ENCODE data around the gene PRCD.

The PRCD gene

DNA sequence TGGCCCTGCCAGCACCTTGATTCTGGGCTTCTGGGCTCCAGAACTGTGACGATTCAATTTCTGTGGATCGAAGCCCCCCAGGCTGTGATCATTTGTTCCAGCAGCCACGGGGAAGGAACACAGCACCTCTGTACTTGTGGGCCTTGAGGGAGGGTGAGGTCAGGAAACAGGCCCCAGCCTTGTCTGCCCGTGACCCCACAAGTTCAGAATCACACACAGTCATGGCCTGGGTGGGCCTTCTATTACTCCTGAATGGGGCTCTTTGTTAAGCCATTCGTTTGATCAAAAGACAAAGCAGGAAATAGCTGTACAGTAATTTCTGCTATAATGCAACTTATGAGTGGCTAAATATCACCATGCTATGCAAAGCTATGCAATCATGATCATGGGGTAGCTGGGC lies 35.7 kb downstream of the PRCD start:
- DNase-seq = no peak

DNA sequence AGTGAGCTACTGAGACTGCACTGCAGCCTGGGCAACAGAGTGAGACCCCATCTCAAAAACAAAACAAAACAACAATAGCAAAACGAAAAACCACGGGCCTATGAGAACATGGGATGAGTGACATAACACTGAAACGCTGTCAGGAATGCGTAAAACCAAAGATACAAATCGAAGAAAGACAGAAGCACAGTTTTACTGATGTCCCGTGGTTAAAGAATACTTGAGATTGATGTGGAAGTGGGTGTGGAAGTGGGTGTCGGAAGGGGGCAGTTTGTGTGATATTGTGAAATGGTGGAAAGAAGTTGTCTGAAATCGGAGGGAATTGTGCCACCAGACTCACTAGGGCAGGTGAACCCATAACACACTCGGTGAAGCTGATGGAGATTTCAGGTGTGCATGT lies 36.3 kb downstream of the PRCD start:
- no peak for DNase-seq

DNA sequence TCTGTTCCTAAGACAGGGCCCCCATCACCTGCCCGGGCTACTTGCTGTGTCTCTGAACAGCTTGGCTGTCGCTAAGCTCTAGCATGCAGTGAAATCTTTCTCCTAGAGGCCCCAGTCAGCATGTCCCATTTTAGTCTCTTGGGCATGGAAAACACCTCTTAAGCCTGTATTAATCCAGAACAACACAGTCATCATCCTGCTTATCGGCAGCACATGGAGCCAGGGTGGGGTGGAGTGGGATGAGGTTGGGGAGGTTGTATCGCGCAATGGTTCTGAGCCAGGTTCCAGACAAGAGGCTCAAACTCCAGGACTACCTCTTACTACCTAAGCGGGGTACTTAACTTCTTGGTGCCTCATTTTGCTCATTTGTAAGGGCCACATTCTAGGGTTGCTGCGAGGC lies 38.0 kb downstream of the PRCD start:
- no peak for DNase-seq

DNA sequence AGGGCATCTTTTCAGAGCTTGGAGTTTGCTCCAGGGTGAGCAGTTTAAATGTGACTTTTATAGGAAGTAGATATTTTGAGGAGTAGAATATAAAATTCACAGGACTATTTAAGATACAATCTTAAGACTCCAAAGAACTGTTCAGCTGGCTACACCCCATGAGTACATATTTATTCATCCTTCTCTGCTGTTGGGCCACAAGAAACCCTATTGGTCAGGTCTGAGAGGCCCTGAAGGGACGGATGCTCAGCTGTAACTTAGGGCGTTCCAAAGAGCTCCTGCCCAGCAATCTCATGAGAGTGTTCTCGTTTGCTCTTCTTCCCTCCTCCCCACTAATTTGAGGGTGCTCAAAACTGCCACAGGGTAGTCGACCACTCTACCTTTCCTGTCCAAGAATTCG lies 38.5 kb downstream of the PRCD start:
- no peak for DNase-seq

DNA sequence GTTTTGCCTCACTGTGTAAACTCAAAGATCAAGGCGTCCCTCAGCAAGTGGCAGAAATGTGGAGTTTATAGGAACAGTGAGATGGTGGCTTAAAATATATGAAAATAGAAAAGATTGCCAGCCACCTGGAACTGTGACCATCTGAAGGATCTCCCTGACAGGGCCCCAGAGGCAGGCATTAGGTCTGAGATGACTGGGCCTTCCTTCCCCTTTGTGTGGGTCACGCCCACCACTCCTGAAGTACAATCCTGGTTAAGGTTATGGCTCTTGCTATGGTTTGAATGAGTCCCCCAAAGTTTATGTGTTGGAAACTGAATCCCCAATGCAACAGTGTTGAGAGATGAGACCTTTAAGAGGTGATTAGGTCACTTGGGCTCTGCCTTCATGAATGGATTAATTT lies 39.4 kb downstream of the PRCD start:
- DNase-seq = no peak

GRCh38 chr17:76581515-76581914 lies 41.7 kb downstream of the PRCD start:
- no peak for DNase-seq

- no peak for DNase-seq
These were observed 42.8 kb downstream of the PRCD start for GRCh38 chr17:76582660-76583059.

DNA sequence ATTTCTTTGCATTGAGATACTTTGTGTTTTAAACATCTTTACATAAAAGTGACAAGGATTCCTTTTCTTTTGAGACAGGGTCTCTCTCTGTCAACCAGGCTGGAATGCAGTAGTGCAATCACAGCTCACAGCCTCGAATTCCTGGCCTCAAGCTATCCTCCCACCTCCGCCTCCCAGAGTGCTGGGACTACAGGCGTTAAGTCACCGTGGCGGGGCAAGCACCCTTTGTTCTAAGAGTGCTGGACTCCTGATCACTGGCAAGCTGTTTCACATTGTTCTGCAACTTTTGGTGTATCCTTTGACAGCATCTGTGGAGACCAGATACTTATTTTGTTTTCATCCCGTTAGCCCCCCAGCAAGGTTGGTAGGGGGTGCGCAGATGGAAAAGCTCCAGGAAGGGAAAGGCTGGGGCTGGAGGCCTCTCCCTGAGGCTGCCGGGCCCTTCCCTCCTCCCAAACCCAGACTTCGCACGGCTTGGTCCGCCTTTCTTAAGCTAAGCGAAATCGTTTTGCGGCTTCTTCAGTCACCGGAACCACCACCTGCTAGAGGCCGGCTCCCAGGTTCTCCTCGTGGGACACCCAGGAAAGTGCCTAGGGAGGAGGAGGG lies 44.7 kb downstream of the PRCD start:
- no peak for DNase-seq

DNA sequence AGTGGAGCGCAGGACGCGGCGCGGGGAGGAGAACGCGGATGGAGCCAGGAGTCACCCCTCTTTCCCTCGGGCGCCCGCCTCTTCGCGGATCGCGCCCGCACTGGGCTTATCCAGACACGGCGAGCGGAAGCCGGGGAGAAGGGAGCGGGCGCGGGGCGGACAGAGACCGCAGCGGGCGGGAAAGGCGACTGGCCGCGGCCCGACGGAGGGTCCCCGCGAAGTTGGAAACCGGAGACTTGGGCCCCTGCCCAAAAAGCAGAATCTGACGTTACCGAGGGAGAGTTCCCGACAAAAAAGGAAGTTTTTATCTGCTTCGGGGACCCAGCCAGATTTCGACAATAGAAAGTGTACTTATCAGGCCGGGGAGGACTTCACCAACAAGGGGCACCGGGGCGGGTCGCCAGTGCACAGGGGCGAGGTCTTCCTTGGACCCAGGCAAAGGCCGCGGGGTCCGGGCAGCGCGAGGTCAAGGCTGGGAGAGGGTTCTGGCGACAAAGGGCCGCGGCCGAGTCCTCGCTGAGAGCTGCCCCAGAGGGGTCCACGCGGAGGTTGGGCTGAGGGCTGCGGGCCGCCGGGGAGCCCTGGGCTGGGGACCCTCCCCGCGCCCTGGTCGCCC lies 45.3 kb downstream of the PRCD start:
- DNase-seq = no peak

DNA sequence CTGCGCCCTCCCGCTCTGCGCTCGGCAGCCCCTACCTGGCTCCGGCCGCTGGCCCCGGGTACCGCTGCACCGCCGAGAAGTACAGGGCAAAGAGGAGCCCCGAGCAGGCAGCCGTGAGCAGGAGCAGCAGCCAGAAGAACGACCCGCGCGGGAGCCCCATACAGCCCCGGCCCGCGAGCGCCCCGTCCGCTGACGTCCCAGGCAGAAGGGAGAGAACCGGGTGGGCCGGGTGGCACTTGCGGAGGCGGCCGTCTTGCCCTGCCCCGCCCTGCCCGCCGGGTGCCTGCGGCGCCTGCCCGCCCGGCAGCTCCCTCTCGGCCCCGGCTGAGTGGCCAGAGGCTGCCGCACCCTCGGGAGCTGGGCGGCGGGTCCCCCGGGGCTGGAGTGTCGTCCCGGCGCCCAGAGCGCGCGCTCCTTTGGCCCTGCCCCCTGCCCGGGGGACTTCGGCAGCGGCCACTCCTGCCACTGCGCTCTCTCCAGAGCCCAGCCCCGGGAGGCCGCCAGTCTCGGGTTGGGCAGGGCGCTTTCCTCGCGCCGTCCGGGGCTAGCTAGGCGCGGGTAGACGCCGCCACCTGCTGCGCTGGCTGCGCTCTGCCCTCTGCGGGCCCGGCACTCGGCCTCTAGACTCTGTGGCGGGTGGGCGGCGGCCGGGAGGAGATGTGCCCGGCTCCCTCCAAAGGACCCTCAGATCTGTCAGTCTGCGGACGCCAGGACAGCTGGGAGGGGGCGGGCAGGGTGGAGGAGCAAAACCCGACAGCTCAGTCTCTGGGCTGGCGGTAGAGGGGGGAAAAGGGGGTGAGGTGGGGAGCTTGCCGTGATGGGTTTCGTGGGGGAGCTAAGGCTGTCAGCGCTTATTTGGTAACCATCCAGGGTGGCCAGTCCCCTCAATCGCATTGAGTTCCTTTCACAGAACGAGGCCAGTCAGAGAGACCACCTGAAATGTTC lies 46.1 kb downstream of the PRCD start, which contains the start of gene ST6GALNAC2:
Gene ST6GALNAC2 (minus strand): TSS at position 212 of the 945 bp plus-strand sequence. CDS start 52 bp downstream, at position 160.
- DNase-seq = peak; percentile 51

DNA sequence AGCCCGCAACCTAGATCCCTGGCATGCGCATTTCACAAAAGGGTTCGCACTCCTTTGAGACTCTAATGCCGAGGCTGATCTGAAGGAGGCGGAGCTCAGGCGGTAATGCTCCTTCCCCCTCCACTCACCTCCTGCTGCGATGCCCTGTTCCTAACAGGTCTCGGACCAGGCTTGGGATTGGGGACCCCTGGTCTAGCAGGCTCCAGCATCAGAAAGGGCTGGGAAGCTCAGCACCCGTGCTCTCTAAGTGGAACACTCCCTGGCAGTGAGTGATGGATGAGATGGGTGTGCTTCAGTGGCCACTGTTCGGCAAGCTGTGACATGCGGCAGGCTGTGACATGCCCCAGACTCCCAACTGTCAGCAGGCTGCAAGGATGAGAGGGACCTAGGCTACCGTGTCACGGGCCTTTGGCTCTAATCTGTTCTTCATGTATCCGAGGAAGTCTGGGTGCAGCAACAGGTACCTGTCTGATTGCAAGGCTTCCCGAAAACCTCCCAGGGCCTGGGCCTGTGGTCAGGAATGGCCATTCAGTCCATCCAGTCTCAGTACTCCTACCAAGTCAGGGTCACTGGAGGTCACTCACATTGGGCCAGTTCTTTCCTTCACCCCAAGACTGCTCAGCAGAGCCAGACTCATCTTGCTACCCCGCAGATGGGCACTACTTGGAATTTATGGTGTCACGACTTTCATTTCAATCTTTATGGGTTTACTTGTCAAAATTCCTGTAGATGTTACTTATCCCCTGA lies 47.1 kb downstream of the PRCD start:
- peak; percentile 87 for DNase-seq

GRCh38 chr17:76588182-76588581 lies 48.3 kb downstream of the PRCD start:
- no peak for DNase-seq

DNA sequence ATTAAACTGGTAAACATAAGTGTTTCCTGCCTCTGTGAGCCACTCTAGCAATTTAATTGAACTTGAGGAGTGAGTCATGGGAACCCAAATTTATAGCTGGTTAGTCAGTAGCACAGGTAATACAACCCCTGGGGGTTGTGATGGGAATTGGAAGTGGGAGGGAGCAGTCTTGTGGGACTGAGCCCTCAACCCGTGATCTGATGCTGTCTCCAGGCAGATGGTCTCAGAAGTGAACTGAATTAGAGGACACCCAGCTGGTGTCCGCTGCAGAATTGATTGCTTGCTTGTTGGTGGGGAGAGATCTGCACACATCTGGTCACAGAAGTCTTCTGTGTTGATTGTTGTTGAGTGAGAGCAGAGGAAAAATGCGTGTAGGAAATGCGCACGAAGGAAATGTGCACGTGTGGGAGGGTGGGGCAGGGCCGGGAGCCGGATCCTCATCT lies 53.6 kb downstream of the PRCD start:
- no peak for DNase-seq

DNA sequence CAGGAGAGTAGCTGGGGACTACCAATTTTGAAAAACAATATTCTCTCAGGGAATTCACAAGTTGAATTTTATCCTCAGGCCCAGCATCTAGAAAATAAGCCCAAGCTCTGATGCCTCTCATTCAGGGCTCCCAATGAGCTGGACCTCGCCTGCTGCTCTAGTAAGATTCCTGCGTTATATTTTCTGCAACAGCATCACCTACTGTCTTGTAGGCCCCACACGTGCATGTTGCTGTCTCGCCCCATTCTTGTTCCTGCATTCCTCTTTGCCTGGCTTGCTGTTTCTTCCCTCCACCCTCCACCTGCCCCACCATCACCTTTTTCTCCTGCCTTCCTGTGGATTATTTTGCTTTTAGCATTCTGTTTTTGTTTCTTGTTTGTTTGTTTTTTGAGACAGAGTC lies 54.1 kb downstream of the PRCD start:
- DNase-seq = no peak

- no peak for DNase-seq
These were observed 54.8 kb downstream of the PRCD start for GRCh38 chr17:76594690-76595089.
